Measurements from ENCODE around the gene LPAR2.

GRCh38 chr19:19602136-19602712 is 25.8 kb downstream of the LPAR2 start:
- TF ChIP-seq EZH2 (IDR thresholded peaks at IDR 0.05): no peak
- no peak for TF ChIP-seq POLR2AphosphoS5 (IDR thresholded peaks at IDR 0.05; ENCODE audit: borderline replicate concordance, low read depth, low read length)
- no peak for TF ChIP-seq FOXP2 (optimal IDR thresholded peaks at IDR 0.05; ENCODE audit: control extremely low read depth, extremely low read length, insufficient read depth)

Measured in SK-N-MC (cell line).